ENCODE results near the gene TOLLIP.

GRCh38 chr11:1356478-1356960 is 47.1 kb upstream of the TOLLIP start:
- TF ChIP-seq POLR2A (IDR thresholded peaks at IDR 0.05) (no peak), CTCF (IDR thresholded peaks at IDR 0.05) (no peak)

Measured in esophagus squamous epithelium (tissue), 4 donors.